CD4-positive, alpha-beta T cell treated with Interleukin-4 for 1 hour (primary cell): Measurements from ENCODE around the gene ASCL2.
"Not testable (repeated sequence)": the region's sequence is repeated elsewhere in the genome, so short reads cannot be mapped to it uniquely, and the experiment has no call there.

Experiments used
- DNase-seq, 2 donors: peaks; one replicate each; pipeline ENCODE4 v3.0.0-alpha.2; 2020 to 2022

ASCL2 gene

GRCh38 chr11:2259466-2259830 is 10.9 kb downstream of the ASCL2 start:
- peak in 1 of 2 donors; percentile 3 for DNase-seq

GRCh38 chr11:2258501-2259465 is 11.6 kb downstream of the ASCL2 start:
- DNase-seq = peak in 1 of 2 donors; percentile 7

GRCh38 chr11:2256951-2257700 is 13.3 kb downstream of the ASCL2 start:
- peak in 1 of 2 donors; percentile 5 for DNase-seq

- DNase-seq = peak in 1 of 2 donors; percentile 7
Measured at GRCh38 chr11:2256293-2256913, 14.0 kb downstream of the ASCL2 start.

GRCh38 chr11:2252018-2252417 is 18.4 kb downstream of the ASCL2 start:
- no peak for DNase-seq

- DNase-seq = no peak
Measured at GRCh38 chr11:2251138-2251537, 19.2 kb downstream of the ASCL2 start.

GRCh38 chr11:2250485-2250884 is 19.9 kb downstream of the ASCL2 start:
- DNase-seq = no peak

- DNase-seq = no peak
Measured at GRCh38 chr11:2250041-2250440, 20.3 kb downstream of the ASCL2 start.

GRCh38 chr11:2249189-2249916 is 21.0 kb downstream of the ASCL2 start:
- DNase-seq = no peak

- DNase-seq = no peak
Measured at GRCh38 chr11:2248762-2249161, 21.6 kb downstream of the ASCL2 start.

- DNase-seq = no peak
Measured at GRCh38 chr11:2248242-2248641, 22.1 kb downstream of the ASCL2 start.

GRCh38 chr11:2247496-2247895 is 22.9 kb downstream of the ASCL2 start:
- no peak for DNase-seq

- no peak for DNase-seq
Measured at GRCh38 chr11:2240834-2241233, 29.6 kb downstream of the ASCL2 start.

- no peak for DNase-seq
Measured at GRCh38 chr11:2237457-2238238, 32.7 kb downstream of the ASCL2 start.

GRCh38 chr11:2236381-2237134 is 33.8 kb downstream of the ASCL2 start:
- DNase-seq = not testable (repeated sequence)

GRCh38 chr11:2235588-2236326 is 34.6 kb downstream of the ASCL2 start:
- DNase-seq = no peak

GRCh38 chr11:2234963-2235362 is 35.4 kb downstream of the ASCL2 start:
- no peak for DNase-seq

GRCh38 chr11:2233693-2234455 is 36.5 kb downstream of the ASCL2 start:
- no peak for DNase-seq

GRCh38 chr11:2229713-2230297 is 40.6 kb downstream of the ASCL2 start:
- no peak for DNase-seq
